Right ventricle myocardium inferior (tissue), 1 donor: ENCODE results near the gene NMB. TPM values are rescaled to one million over a fixed set of nuclear protein-coding genes. Genes with fewer than 3 reads are reported as not detected.

Source experiments
- ATAC-seq: fragments of 200-7000 bp; cut with Tn5 transposase; one replicate; pipeline ENCODE4 v1.9.1; 2020; ENCODE audit warnings: mild to moderate bottlenecking, moderate library complexity
- DNase-seq: peaks from one replicate; pipeline ENCODE4 v3.0.0; 2021; ENCODE audit errors: missing footprints
- intact Hi-C: fragments of 100-400 bp; cut with DNase I; formaldehyde crosslinking; loops from one replicate; pipeline ENCODE4 v1.11.0; 2022
- total RNA-seq: library from RNA; stranded (reverse); fragmentation: NEBNext Ultra II Directional; extraction: Animal tissue kit (Norgen Biotek cat#: 25700); gene quantifications from one replicate; pipeline ENCODE4 v1.2.1, GENCODE V29; 2021
- donor health status: DM: no; HTN: yes; CAD: no; lungs with severe emphysema.

NMB gene
- total RNA-seq, 1 donor from 2014 or later, result 3.9 TPM

GRCh38 chr15:84633311-84634227, 24.4 kb downstream of the NMB start:
- DNase-seq, result peak; percentile 91
- ATAC-seq, result peak; percentile 79
- intact Hi-C loops, result loop anchor here (2.0 kb wide), 1 partner anchor 19 kb away; no protein-coding TSS in a partner anchor

GRCh38 chr15:84631706-84632272, 26.2 kb downstream of the NMB start:
- ATAC-seq (no peak), DNase-seq (no peak)
- intact Hi-C loops, result loop anchor here (1.0 kb wide), 1 partner anchor 31 kb away; no protein-coding TSS in a partner anchor

GRCh38 chr15:84629033-84629432, 29.0 kb downstream of the NMB start:
- ATAC-seq, result no peak
- intact Hi-C loops, result no loop called here
- DNase-seq, result no peak

DNA sequence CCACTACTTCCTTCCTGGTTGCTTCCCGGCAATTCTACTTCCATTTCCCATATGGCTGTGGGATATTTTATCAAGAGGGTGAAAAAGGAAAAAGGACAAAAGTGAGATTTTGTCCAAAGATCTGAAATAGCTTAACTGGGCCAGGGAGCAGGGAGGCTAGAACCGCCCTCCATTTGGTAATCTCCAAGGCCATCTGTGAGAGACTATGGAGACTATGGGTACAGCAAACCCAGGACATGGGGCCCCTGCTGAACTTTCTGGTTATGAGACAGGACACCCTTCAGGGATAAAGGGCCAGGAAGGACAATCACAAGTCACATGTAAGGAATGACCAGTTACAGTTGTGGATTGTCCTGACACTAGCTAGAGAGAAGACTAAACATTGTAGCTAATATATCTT, 32.9 kb downstream of the NMB start:
- intact Hi-C loops, result no loop called here
- DNase-seq, result no peak
- no peak for ATAC-seq

DNA sequence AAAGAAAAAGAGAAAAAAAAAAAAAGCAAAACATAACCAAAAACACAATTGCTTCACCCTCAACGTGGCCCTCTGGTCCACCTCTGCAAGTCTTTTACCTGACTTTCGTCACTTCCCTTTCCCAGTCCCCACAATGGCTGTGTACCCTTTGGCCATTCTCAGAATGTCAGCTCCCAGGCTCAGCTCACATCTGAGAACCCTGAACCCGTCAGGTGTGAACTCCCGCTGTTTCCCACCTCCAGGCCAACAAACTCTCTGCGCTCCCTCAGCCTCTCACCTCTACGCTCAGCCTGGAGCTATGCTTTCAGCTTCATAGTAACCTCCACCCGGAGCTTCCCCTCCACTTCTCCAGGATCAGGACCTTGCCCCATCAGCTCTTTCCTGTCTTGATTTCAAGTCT, 33.6 kb downstream of the NMB start:
- no peak for ATAC-seq
- DNase-seq, result no peak
- intact Hi-C loops, result no loop called here

GRCh38 chr15:84621358-84621979, 36.5 kb downstream of the NMB start:
- intact Hi-C loops, result no loop called here
- DNase-seq (no peak), ATAC-seq (no peak)

DNA sequence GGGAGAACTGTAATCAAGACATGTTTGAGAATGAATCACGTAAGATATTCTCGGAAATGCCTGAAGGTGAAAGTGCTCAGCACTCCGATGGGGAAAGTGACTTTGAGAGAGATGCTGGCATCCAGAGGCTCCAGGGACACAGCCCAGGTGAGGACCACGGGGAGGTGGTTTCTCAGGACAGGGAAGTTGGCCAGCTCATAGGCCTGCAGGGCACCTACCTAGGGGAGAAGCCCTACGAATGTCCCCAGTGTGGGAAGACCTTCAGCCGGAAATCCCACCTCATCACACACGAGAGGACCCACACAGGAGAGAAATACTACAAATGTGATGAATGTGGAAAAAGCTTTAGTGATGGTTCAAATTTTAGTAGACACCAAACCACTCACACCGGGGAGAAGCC, 37.4 kb downstream of the NMB start:
- intact Hi-C loops, result no loop called here
- no peak for ATAC-seq
- DNase-seq, result no peak

GRCh38 chr15:84616235-84616634, 41.8 kb downstream of the NMB start:
- intact Hi-C loops, result no loop called here
- ATAC-seq, result no peak
- DNase-seq, result no peak

DNA sequence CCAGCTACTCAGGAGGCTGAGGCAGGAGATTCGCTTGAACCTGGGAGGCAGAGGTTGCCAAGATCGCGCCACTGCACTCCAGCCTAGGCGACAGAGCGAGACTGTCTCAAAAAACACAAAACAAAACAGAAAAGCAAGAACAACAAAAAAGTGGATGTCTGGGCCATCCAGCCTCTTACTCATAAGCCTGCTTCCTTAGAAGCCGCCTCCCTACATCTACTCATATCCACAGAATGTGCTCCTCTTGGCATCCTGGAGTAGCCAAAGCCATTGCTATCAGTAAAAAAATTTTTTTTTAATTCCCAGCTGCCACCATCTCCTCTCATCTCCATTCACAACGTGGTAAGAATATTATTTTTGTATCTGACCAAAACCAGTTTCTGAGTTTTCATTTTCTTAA, 46.4 kb downstream of the NMB start:
- ATAC-seq, result no peak
- intact Hi-C loops, result no loop called here
- DNase-seq, result no peak

DNA sequence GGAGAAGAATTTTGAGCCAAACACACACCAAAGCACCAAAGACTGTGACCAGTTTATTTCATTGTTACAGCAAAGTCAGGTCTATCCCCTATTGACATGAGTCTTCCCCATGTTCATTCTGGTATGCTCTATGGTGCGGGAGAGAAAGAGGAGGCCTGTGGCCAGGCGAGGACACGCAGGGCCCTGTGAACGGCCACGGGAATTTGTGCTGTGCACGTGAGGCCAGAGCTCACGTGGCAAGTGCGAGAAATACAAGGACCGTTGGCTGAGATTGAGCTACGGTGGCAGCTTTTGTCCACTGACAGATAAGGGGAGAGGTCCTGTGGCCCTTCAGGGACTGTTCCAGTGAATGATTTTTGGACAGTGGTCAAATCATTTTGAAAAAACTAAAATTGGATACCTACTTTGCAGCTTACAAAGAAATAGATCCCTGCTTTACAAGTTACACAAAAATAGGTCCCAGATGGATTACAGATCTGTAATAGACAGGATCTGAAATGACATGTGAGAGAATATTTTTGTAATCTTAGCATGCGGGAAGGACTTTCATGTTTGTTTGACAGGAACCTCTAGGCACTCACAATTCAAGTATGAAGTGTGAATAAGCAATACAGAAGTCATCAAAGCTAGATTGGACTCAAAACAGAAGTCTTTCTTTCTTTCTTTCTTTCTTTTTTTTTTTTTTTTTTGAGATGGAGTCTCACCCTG, 48.0 kb downstream of the NMB start:
- peak; percentile 59 for ATAC-seq
- DNase-seq, result no peak
- intact Hi-C loops, result loop anchor here (10.0 kb wide), 1 partner anchor 435 kb away; no protein-coding TSS in a partner anchor

- no peak for DNase-seq
- intact Hi-C loops, result loop anchor here (10.0 kb wide), 1 partner anchor 436 kb away; no protein-coding TSS in a partner anchor
- no peak for ATAC-seq
These were observed 49.2 kb downstream of the NMB start for GRCh38 chr15:84608707-84609284.

GRCh38 chr15:84606653-84607120, 51.3 kb downstream of the NMB start:
- ATAC-seq (peak; percentile 15), DNase-seq (no peak)
- intact Hi-C loops, result loop anchor here (10.0 kb wide), 1 partner anchor 438 kb away; no protein-coding TSS in a partner anchor

- ATAC-seq (no peak), DNase-seq (no peak)
- intact Hi-C loops, result loop anchor here (10.0 kb wide), 1 partner anchor 439 kb away; no protein-coding TSS in a partner anchor
These were observed 52.5 kb downstream of the NMB start for GRCh38 chr15:84605554-84605882.

Other genes starting within 250 kb of the NMB start
- 5.7 TPM for gene ZSCAN2, start 57.2 kb downstream of the NMB start, total RNA-seq
- 12.8 TPM for gene WDR73, start 3.9 kb downstream of the NMB start, total RNA-seq
- 84.7 TPM for gene SEC11A, start 57.9 kb upstream of the NMB start, total RNA-seq
- 19.2 TPM for gene ZNF592, start 90.4 kb upstream of the NMB start, total RNA-seq
- 132 TPM for gene ALPK3, start 159.2 kb upstream of the NMB start, total RNA-seq
- gene SLC28A1, start 226.5 kb upstream of the NMB start, total RNA-seq, result 0.24 TPM